HG03103 (cell line): ENCODE results near the gene THSD7B.

Experiments used
- ATAC-seq: cut with Tn5 transposase; IDR thresholded peaks from one replicate; pipeline ENCODE4 v1.9.1; 2021; ENCODE audit warnings: low read depth; ENCODE audit not compliant: unreplicated experiment

THSD7B gene

GRCh38 chr2:136798766-136799165, 33.4 kb downstream of the THSD7B start:
- no peak for ATAC-seq

GRCh38 chr2:136801661-136802060, 36.3 kb downstream of the THSD7B start:
- no peak for ATAC-seq

GRCh38 chr2:136809998-136810397, 44.7 kb downstream of the THSD7B start:
- ATAC-seq = no peak

GRCh38 chr2:136818839-136819238, 53.5 kb downstream of the THSD7B start:
- no peak for ATAC-seq

- no peak for ATAC-seq
Observed at GRCh38 chr2:136823291-136823690, 57.9 kb downstream of the THSD7B start.

GRCh38 chr2:136828162-136828561, 62.8 kb downstream of the THSD7B start:
- ATAC-seq = no peak

GRCh38 chr2:136828774-136829173, 63.4 kb downstream of the THSD7B start:
- ATAC-seq = no peak

GRCh38 chr2:136844546-136844945, 79.2 kb downstream of the THSD7B start:
- no peak for ATAC-seq

- ATAC-seq = no peak
Observed at GRCh38 chr2:136858656-136859055, 93.3 kb downstream of the THSD7B start.

- ATAC-seq = no peak
Observed at GRCh38 chr2:136860443-136860958, 95.2 kb downstream of the THSD7B start.

- ATAC-seq = no peak
Observed at GRCh38 chr2:136863468-136863867, 98.1 kb downstream of the THSD7B start.

- ATAC-seq = no peak
Observed at GRCh38 chr2:136863874-136864273, 98.5 kb downstream of the THSD7B start.

- no peak for ATAC-seq
Observed at GRCh38 chr2:136871424-136871823, 106.1 kb downstream of the THSD7B start.

- ATAC-seq = no peak
Observed at GRCh38 chr2:136874258-136874657, 108.9 kb downstream of the THSD7B start.

- ATAC-seq = no peak
Observed at GRCh38 chr2:136891100-136891499, 125.8 kb downstream of the THSD7B start.

GRCh38 chr2:136894007-136894634, 128.8 kb downstream of the THSD7B start:
- ATAC-seq = no peak

- no peak for ATAC-seq
Observed at GRCh38 chr2:136901732-136902131, 136.4 kb downstream of the THSD7B start.

- no peak for ATAC-seq
Observed at GRCh38 chr2:136905779-136906178, 140.4 kb downstream of the THSD7B start.

- no peak for ATAC-seq
Observed at GRCh38 chr2:136909777-136910176, 144.4 kb downstream of the THSD7B start.

GRCh38 chr2:136916131-136916530, 150.8 kb downstream of the THSD7B start:
- ATAC-seq = no peak

GRCh38 chr2:136917411-136917881, 152.1 kb downstream of the THSD7B start:
- no peak for ATAC-seq

GRCh38 chr2:136919682-136920081, 154.3 kb downstream of the THSD7B start:
- no peak for ATAC-seq
